ENCODE data around the gene LPIN3. TPM values are rescaled to one million over a fixed set of nuclear protein-coding genes. Genes with fewer than 3 reads are reported as not detected.

Gene LPIN3
- total RNA-seq, 4 donors from 2014 or later: 7.4 to 30.5 (median 10.2) TPM

DNA sequence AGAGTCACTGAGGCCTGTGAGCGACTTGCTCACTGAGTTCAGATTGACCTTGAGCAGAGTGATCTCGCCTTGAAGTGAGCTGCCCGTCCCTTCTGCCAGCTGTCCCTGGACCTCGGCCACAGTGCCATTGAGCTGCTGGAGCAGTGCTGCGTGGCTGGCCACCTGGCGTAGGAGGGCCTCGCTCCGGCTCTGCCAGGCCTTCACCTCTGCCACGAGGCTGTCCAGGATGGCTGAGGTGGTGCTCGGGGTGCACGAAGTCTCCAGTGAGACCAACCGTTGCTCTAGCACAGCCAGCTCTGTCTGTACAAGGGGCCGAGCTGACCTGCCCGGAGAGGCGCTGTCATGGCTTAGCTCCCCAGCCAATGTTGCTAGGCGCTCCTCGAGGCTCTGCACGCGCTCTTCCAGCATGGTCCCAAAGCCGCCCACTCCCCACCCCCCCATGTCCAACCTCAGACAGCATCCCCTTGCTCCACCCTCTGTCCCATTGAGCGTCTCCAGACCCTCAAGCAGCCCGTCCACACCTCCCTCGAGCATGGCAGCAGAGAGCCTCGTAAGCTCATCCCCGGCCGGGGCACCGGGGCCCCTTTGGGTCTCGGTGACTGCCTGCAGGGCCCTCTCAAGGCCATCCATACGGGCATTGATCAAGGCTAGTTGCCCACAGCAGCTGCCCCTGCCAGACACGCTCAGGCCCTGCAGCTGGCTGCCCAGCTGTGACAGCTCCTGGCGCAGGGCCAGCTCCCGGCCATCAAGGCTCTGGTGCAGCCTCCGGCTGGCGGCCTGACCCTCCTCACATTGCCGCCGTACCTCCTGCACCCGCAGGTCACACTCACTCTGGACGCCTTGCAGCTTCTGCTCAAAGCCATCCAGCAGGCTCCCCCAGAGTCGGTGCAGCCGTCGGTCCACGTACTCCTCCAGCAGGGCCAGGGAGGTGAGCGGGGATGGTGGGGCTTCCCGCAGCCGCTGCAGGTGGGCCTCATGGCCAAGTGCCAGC, 21.4 kb downstream of the LPIN3 start:
- TF ChIP-seq, protein P1, sequence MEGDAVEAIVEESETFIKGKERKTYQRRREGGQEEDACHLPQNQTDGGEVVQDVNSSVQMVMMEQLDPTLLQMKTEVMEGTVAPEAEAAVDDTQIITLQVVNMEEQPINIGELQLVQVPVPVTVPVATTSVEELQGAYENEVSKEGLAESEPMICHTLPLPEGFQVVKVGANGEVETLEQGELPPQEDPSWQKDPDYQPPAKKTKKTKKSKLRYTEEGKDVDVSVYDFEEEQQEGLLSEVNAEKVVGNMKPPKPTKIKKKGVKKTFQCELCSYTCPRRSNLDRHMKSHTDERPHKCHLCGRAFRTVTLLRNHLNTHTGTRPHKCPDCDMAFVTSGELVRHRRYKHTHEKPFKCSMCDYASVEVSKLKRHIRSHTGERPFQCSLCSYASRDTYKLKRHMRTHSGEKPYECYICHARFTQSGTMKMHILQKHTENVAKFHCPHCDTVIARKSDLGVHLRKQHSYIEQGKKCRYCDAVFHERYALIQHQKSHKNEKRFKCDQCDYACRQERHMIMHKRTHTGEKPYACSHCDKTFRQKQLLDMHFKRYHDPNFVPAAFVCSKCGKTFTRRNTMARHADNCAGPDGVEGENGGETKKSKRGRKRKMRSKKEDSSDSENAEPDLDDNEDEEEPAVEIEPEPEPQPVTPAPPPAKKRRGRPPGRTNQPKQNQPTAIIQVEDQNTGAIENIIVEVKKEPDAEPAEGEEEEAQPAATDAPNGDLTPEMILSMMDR (IDR thresholded peaks at IDR 0.05): no peak
- TF ChIP-seq POLR2A (IDR thresholded peaks at IDR 0.05): no peak
- no peaks in the 10 kb centered on the region for H3K9me3 ChIP-seq
- no peaks in the 10 kb centered on the region for H3K27me3 ChIP-seq
- intact Hi-C loops (cut with DNase I; ENCODE audit: low total_unique reads): no loop called here
- H3K36me3 ChIP-seq: no peaks in the 10 kb centered on the region
- H3K4me3 ChIP-seq: no peak overlapping the region
- H3K4me1 ChIP-seq: peaks cover 0 to 5% of the 10 kb centered on the region in 2 donors
- DNase-seq: no peak
- H3K27ac ChIP-seq: no peak overlapping the region

DNA sequence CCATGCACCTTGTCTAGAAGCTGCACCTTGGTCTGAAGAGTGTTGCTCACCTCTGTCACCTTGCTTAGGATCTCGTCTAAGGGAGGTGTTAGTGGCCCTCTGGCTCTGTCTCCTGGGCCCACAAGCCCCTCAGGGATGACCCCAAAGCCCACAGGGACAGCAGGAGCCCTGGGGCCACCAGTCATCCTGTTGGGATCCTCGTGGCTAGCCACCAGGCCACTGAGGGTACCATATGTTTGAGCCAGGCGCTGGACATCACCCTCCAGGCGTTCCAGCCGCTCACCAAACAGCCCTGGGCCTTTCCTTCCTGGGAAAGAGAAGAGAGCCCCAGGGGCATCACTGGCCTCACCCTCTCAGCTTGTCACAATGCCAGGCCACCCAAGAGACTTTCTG, 22.1 kb downstream of the LPIN3 start:
- TF ChIP-seq, protein P1 (IDR thresholded peaks at IDR 0.05): no peak
- no peak for TF ChIP-seq POLR2A (IDR thresholded peaks at IDR 0.05)

DNA sequence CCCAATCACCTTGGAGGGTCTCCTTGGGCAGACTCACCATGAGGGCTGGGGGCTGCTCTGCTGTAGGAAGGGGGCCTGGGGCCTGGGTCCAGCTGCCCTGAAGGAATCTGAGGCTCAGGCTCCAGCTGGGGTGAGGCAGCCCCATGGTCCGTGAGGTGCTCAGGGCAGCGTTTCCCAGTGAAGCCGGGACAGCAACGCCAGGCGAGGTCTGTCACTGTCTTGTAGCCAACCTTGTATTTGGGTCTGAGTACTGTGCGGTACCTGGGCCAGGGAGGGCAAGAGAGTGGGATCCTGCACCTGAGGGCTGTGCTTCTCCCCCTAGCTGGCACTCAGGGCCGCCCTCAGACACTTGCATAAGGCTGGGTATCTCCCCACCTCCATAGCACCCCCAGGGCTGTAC, 23.0 kb downstream of the LPIN3 start:
- no peak for DNase-seq
- Histone ChIP-seq H3K36me3 (no peaks in the 10 kb centered on the region), H3K27ac (no peak overlapping the region), H3K4me1 (peaks cover 0 to 5% of the 10 kb centered on the region in 2 donors), H3K9me3 (no peaks in the 10 kb centered on the region), H3K27me3 (no peaks in the 10 kb centered on the region), H3K4me3 (no peak overlapping the region)
- TF ChIP-seq, protein P1 (IDR thresholded peaks at IDR 0.05): no peak
- TF ChIP-seq POLR2A (IDR thresholded peaks at IDR 0.05): no peak
- intact Hi-C loops (cut with DNase I; ENCODE audit: low total_unique reads): no loop called here

More for the DNA sequence above, 22.1 kb downstream of the LPIN3 start:
- Histone ChIP-seq H3K4me3 (no peak overlapping the region), H3K9me3 (no peaks in the 10 kb centered on the region), H3K36me3 (no peaks in the 10 kb centered on the region), H3K4me1 (peaks cover 0 to 5% of the 10 kb centered on the region in 2 donors), H3K27ac (no peak overlapping the region), H3K27me3 (no peaks in the 10 kb centered on the region)
- DNase-seq: no peak
- intact Hi-C loops (cut with DNase I; ENCODE audit: low total_unique reads): no loop called here

DNA sequence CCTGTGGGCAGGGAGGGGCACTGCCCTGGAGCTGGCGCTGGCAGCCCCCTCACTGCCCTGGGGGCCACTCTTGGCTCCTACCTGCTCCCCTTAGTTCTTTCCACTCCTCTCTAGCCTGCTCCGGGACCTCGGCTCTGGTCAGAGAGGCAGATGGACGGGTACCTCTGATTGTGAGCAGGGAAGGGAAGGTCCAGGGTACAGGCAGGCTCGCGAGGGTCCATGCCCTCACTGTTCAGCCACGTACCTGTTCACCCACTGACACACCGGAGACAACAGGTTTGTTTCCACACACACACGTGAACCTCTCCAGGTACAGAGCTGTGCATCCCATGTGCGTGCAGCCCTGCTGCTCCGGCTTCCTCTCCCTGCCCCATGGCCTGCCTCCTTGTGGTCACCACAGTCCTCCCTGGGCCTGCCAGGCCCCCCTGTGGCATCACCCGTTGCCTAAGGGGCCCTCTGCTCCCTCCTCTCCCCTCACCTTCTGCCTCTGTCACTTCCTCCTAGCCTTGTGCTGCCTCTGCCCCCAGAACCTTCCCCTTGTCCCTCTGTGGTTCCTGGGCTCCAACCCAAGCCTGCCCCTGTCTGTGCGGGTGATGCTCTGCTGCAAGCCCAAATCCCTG, 23.7 kb downstream of the LPIN3 start:
- no peaks in the 10 kb centered on the region for H3K9me3 ChIP-seq
- TF ChIP-seq POLR2A (IDR thresholded peaks at IDR 0.05): no peak
- TF ChIP-seq, protein P1 (IDR thresholded peaks at IDR 0.05): no peak
- no peak overlapping the region for H3K27ac ChIP-seq
- peaks cover 0 to 5% of the 10 kb centered on the region in 2 donors for H3K4me1 ChIP-seq
- no peak for DNase-seq
- no peaks in the 10 kb centered on the region for H3K27me3 ChIP-seq
- no peak overlapping the region for H3K4me3 ChIP-seq
- intact Hi-C loops (cut with DNase I; ENCODE audit: low total_unique reads): no loop called here
- no peaks in the 10 kb centered on the region for H3K36me3 ChIP-seq

All from uterus (tissue), 4 donors.